IMR-90 (cell line): ENCODE results near the gene WDR17. TPM values are rescaled to one million over a fixed set of nuclear protein-coding genes. Genes with fewer than 3 reads are reported as not detected.

Experiments
- ATAC-seq: fragments of 200-7000 bp; cut with Tn5 transposase; 2 replicates; pipeline ENCODE4 v1.9.1; 2020; ENCODE audit warnings: low read depth, mild to moderate bottlenecking, moderate library complexity
- BruUV-seq: library from RNA; stranded (reverse); fragments of 400-500 nt; replicated peaks from 2 replicates; lab custom pipeline; 2021; lab: Mats Ljungman, UMichigan
- CTCF ChIA-PET: fragments of 300-600 bp; formaldehyde crosslinking; extraction: SDS; loops from one replicate; lab custom pipeline; 2021; ENCODE audit warnings: antibody characterized with exemption; lab: Yijun Ruan, JAX
- POLR2A ChIA-PET: fragments of 300-600 bp; sonication (Branson Sonifier 250); formaldehyde crosslinking; loops from one replicate; lab custom pipeline; 2022; ENCODE audit warnings: antibody characterized with exemption; ENCODE audit not compliant: unreplicated experiment; lab: Charles Lee
- DNase-seq: peaks from one replicate; pipeline ENCODE4 v3.0.0; 2013
- H2AFZ ChIP-seq: replicated peaks from 2 replicates; pipeline ENCODE3; 2013; ENCODE audit warnings: low read length, mild to moderate bottlenecking; ENCODE audit not compliant: poor library complexity
- H2AK5ac ChIP-seq: 2 replicates; pipeline ENCODE4 v1.6.1; 2013; ENCODE audit warnings: low read depth, low read length, inconsistent platforms
- H2AK9ac ChIP-seq: replicated peaks from 2 replicates; pipeline ENCODE3; 2013; ENCODE audit warnings: mild to moderate bottlenecking, low read depth, low read length, moderate library complexity; ENCODE audit not compliant: poor library complexity
- H2BK120ac ChIP-seq: 2 replicates; pipeline ENCODE4 v1.6.1; 2013; ENCODE audit warnings: low read depth, low read length, inconsistent platforms
- H2BK15ac ChIP-seq: 3 replicates; pipeline ENCODE4 v1.6.1; 2013; ENCODE audit warnings: low read depth, low read length, inconsistent platforms
- H2BK20ac ChIP-seq: 2 replicates; pipeline ENCODE4 v1.6.1; 2013; ENCODE audit warnings: low read depth, mild to moderate bottlenecking, inconsistent platforms, low read length, moderate library complexity
- H2BK5ac ChIP-seq: 2 replicates; pipeline ENCODE4 v1.6.1; 2013; ENCODE audit warnings: mild to moderate bottlenecking, low read depth, low read length, inconsistent platforms; ENCODE audit not compliant: poor library complexity, severe bottlenecking
- H3K14ac ChIP-seq: replicated peaks from 2 replicates; pipeline ENCODE4 v1.6.1; 2013; ENCODE audit warnings: low read depth, low read length, inconsistent platforms
- H3K18ac ChIP-seq: 2 replicates; pipeline ENCODE4 v1.6.1; 2013; ENCODE audit warnings: low read depth, low read length, control low read depth
- H3K23ac ChIP-seq: 2 replicates; pipeline ENCODE4 v1.6.1; 2013; ENCODE audit warnings: low read depth, low read length, inconsistent platforms
- H3K27ac ChIP-seq: 2 replicates; pipeline ENCODE4 v1.5.1; 2013; ENCODE audit warnings: mild to moderate bottlenecking, control low read depth, low read length; ENCODE audit not compliant: insufficient read depth
- H3K27me3 ChIP-seq: 2 replicates; pipeline ENCODE4 v1.6.1; 2013; ENCODE audit warnings: low read length; ENCODE audit not compliant: control insufficient read depth, insufficient read depth
- H3K36me3 ChIP-seq: 2 replicates; pipeline ENCODE4 v1.6.1; 2013; ENCODE audit warnings: low read length, mixed read lengths; ENCODE audit not compliant: control insufficient read depth, insufficient read depth
- H3K4ac ChIP-seq: 2 replicates; pipeline ENCODE4 v1.6.1; 2013; ENCODE audit warnings: low read depth, low read length, inconsistent platforms
- H3K4me1 ChIP-seq: 2 replicates; pipeline ENCODE4 v1.6.1; 2013; ENCODE audit warnings: low read length, mixed read lengths; ENCODE audit not compliant: control insufficient read depth, insufficient read depth
- H3K4me2 ChIP-seq: 2 replicates; pipeline ENCODE4 v1.6.1; 2013; ENCODE audit warnings: low read depth, mild to moderate bottlenecking, control low read depth, low read length, moderate library complexity
- H3K4me3 ChIP-seq: 2 replicates; pipeline ENCODE4 v1.5.1; 2013; ENCODE audit warnings: low read depth, mild to moderate bottlenecking, control low read depth, low read length, moderate library complexity; ENCODE audit not compliant: insufficient read depth
- H3K56ac ChIP-seq: 2 replicates; pipeline ENCODE4 v1.6.1; 2013; ENCODE audit warnings: low read length, inconsistent platforms; ENCODE audit not compliant: insufficient read depth; ENCODE audit errors: extremely low read depth
- H3K79me1 ChIP-seq, 2 experiments: 2 replicates each; pipeline ENCODE4 v1.6.1; 2013; ENCODE audit warnings: low read length in 2 of 2, inconsistent platforms in 1 of 2, low read depth in 1 of 2
- H3K9ac ChIP-seq: 2 replicates; pipeline ENCODE4 v1.6.1; 2013; ENCODE audit warnings: low read depth, low read length, control low read depth
- H3K9me1 ChIP-seq: 2 replicates; pipeline ENCODE4 v1.6.1; 2013; ENCODE audit warnings: low read length, inconsistent platforms; ENCODE audit not compliant: insufficient read depth
- H3K9me3 ChIP-seq: 2 replicates; pipeline ENCODE4 v1.6.1; 2013; ENCODE audit warnings: low read length; ENCODE audit not compliant: control insufficient read depth, insufficient read depth
- H4K20me1 ChIP-seq: 2 replicates; pipeline ENCODE4 v1.6.1; 2013; ENCODE audit warnings: low read length, inconsistent platforms; ENCODE audit not compliant: insufficient read depth
- H4K5ac ChIP-seq: 2 replicates; pipeline ENCODE4 v1.6.1; 2013; ENCODE audit warnings: mild to moderate bottlenecking, low read depth, low read length, control low read depth
- H4K8ac ChIP-seq, 2 experiments: 2 replicates each; pipeline ENCODE4 v1.6.1; 2013; ENCODE audit warnings: low read depth in 2 of 2, low read length in 2 of 2, control low read depth in 1 of 2, inconsistent platforms in 1 of 2
- H4K91ac ChIP-seq: 2 replicates; pipeline ENCODE4 v1.6.1; 2013; ENCODE audit warnings: low read depth, low read length, inconsistent platforms; ENCODE audit not compliant: insufficient read depth
- BHLHE40 ChIP-seq: fragments of 150-350 bp; IDR thresholded peaks from 2 replicates; pipeline ENCODE4 v1.6.1; 2016; ENCODE audit warnings: mild to moderate bottlenecking, low read depth, low read length
- CEBPB ChIP-seq: IDR thresholded peaks from 2 replicates; pipeline ENCODE4 v1.6.1; 2012; ENCODE audit warnings: low read depth, low read length, improper control_type of control experiment
- CTCF ChIP-seq: conservative IDR thresholded peaks from 2 replicates; pipeline ENCODE4 v1.5.1; 2012; ENCODE audit warnings: mild to moderate bottlenecking, low read depth, low read length, improper control_type of control experiment
- NFE2L2 ChIP-seq: fragments of 150-350 bp; IDR thresholded peaks from 2 replicates; pipeline ENCODE4 v1.6.1; 2016; ENCODE audit warnings: low read depth, mild to moderate bottlenecking, low read length
- WGBS, 2 experiments: methylation state at CpG; one replicate each; pipeline versions ENCODE4 v1.1.5 to v1.1.7; 2013; ENCODE audit warnings: missing lambda C conversion rate in 2 of 2; ENCODE audit not compliant: insufficient read length in 1 of 2; ENCODE audit errors: extremely low coverage in 2 of 2; 5-methylcytosine and 5-hydroxymethylcytosine counted together
- dilution Hi-C: fragments of 300-500 bp; cut with HindIII; formaldehyde crosslinking; loops from one replicate; pipeline ENCODE4 v1.14.3; 2018; ENCODE audit warnings: low sequenced_read_pairs; ENCODE audit not compliant: unreplicated experiment
- in situ Hi-C: fragments of 300-500 bp; cut with MboI; formaldehyde crosslinking; loops from 3 replicates; pipeline ENCODE4 v1.14.3; 2019; ENCODE audit warnings: low sequenced_read_pairs, inconsistent platforms, mixed read lengths
- intact Hi-C: fragments of 100-400 bp; cut with micrococcal nuclease; formaldehyde crosslinking; loops from 2 replicates; pipeline ENCODE4 v1.10.0; 2022
- polyA plus RNA-seq, 3 experiments: library from polyadenylated mRNA; depleted of rRNA; stranded (reverse); fragments of >200 nt; gene quantifications; 2 replicates each; pipeline ENCODE4 v1.2.3, GENCODE V29; 2012; ENCODE audit warnings: low replicate concordance in 1 of 3
- total RNA-seq: library from RNA; depleted of rRNA; stranded (reverse); fragments of >200 nt; gene quantifications from 2 replicates; pipeline ENCODE4 v1.2.3, GENCODE V29; 2012

Gene WDR17
- total and polyA plus RNA-seq, 2 of the 4 experiments (the other 2 are of a cell fraction), result 0.53 to 0.54 TPM

DNA sequence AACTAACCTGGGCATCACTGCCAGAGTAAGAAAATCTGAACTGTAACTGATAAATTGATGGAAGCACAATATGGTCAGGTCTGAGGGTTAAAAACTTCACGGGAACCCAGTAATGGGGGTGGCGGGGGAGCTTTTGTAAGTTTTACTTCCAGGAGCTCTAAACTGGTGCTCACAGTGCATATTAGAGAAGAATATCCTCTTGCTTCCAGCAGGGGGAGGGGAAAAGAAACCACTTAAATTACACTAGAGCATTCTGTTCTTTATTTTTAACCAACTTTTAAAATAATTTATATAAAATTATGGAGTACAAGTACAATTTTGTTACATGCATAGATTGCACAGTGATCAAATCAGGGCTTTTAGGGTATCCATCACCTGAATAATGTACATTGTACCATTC is 33.7 kb downstream of the WDR17 start:
- Histone ChIP-seq H2AK9ac (no peak overlapping the region), H3K79me1 (no peaks in the 10 kb centered on the region), H3K4ac (no peak overlapping the region), H3K27me3 (no peaks in the 10 kb centered on the region), H3K14ac (no peak overlapping the region), H3K9me1 (no peaks in the 10 kb centered on the region), H3K27ac (no peak overlapping the region), H3K9ac (no peak overlapping the region), H2BK15ac (no peak overlapping the region), H2AK5ac (no peak overlapping the region), H3K36me3 (no peaks in the 10 kb centered on the region), H3K4me2 (no peak overlapping the region), H2AFZ (no peak overlapping the region), H2BK20ac (no peak overlapping the region), H3K9me3 (peaks cover 2% of the 10 kb centered on the region; the same call in 1 of the 2 replicates), H3K4me3 (no peak overlapping the region), H4K5ac (no peak overlapping the region), H4K20me1 (no peaks in the 10 kb centered on the region), H3K4me1 (no peaks in the 10 kb centered on the region), H3K18ac (no peak overlapping the region), H3K56ac (no peak overlapping the region), H3K23ac (no peak overlapping the region), H2BK120ac (no peak overlapping the region), H4K91ac (no peak overlapping the region), H4K8ac (no peak overlapping the region), H2BK5ac (no peak overlapping the region)
- dilution Hi-C loops, result no loop called here
- POLR2A ChIA-PET, result no interaction called here
- BruUV-seq, result no TSS peak
- intact Hi-C loops, result loop anchor here (1.0 kb wide), 1 partner anchor 242 kb away; no protein-coding TSS in a partner anchor
- 0 out of 2 replicates have a peak, but pooled peaks have one; percentile 10 for TF ChIP-seq CTCF
- no peak for TF ChIP-seq BHLHE40
- TF ChIP-seq CEBPB, result no peak
- TF ChIP-seq NFE2L2, result no peak
- no CpG with 5 or more reads among the region's 2 CpGs for WGBS, 2 experiments
- in situ Hi-C loops, result no loop called here
- CTCF ChIA-PET, result interaction anchor here (0.7 to 1.0 kb wide), 3 partner anchors 18 to 621 kb away, joined by 3 to 4 read pairs (median 4); no protein-coding TSS in a partner anchor
- DNase-seq (peak; percentile 0), ATAC-seq (no peak)
